ENCODE data around the gene PROCA1. TPM values are rescaled to one million over a fixed set of nuclear protein-coding genes. Genes with fewer than 3 reads are reported as not detected.

The PROCA1 gene
- total RNA-seq, 1 donor, result 0.36 TPM

DNA sequence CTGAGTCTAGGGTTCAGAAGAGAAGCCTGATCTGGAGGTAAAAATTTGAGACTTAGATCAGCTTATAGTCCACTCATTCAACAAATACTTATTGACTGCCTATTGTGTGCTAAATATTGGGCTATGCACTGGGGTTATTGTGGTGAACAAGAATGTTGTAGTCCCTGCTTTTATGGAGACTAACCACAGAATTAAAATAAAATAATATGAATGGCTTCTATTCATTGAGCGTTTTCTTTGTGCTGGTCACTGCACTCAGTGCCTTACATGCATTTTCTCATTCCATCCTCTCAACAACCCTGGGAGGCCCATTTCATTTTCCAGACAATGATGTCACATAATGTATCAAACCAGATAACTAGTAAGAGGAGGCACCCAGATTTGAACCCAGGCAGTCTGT, 21.7 kb upstream of the PROCA1 start:
- Histone ChIP-seq H4K20me1 (ENCODE audit: insufficient read depth, low read length) (no peaks in the 10 kb centered on the region), H3K79me2 (ENCODE audit: insufficient read depth, low read length) (no peaks in the 10 kb centered on the region), H3K27me3 (ENCODE audit: insufficient read depth, low read length) (no peaks in the 10 kb centered on the region), H3K9me3 (ENCODE audit: low read depth, low read length) (no peaks in the 10 kb centered on the region), H3K4me1 (ENCODE audit: insufficient read depth, low read length) (peaks cover 3% of the 10 kb centered on the region), H3K4me3 (ENCODE audit: insufficient read depth, low read length) (no peak overlapping the region), H2AFZ (ENCODE audit: low read length) (no peak overlapping the region), H3K36me3 (ENCODE audit: insufficient read depth, low read length) (no peaks in the 10 kb centered on the region), H3K4me2 (ENCODE audit: insufficient read depth, low read length) (no peak overlapping the region), H3K27ac (ENCODE audit: low read depth, low read length) (no peak overlapping the region)
- DNase-seq (ENCODE audit: insufficient read length, low spot score, missing footprints), result peak; percentile 31
- no peak for TF ChIP-seq CTCF (IDR thresholded peaks at IDR 0.05; ENCODE audit: extremely low read depth, low read depth, low read length)

- TF ChIP-seq CTCF (IDR thresholded peaks at IDR 0.05; ENCODE audit: extremely low read depth, low read depth, low read length), result no peak
- Histone ChIP-seq H2AFZ (ENCODE audit: low read length) (no peak overlapping the region), H3K36me3 (ENCODE audit: insufficient read depth, low read length) (peaks cover 1% of the 10 kb centered on the region), H3K4me2 (ENCODE audit: insufficient read depth, low read length) (no peak overlapping the region), H3K79me2 (ENCODE audit: insufficient read depth, low read length) (no peaks in the 10 kb centered on the region), H3K4me3 (ENCODE audit: insufficient read depth, low read length) (no peak overlapping the region), H4K20me1 (ENCODE audit: insufficient read depth, low read length) (peaks cover 3% of the 10 kb centered on the region), H3K27ac (ENCODE audit: low read depth, low read length) (no peak overlapping the region), H3K9me3 (ENCODE audit: low read depth, low read length) (no peaks in the 10 kb centered on the region), H3K27me3 (ENCODE audit: insufficient read depth, low read length) (no peaks in the 10 kb centered on the region), H3K4me1 (ENCODE audit: insufficient read depth, low read length) (peaks cover 20% of the 10 kb centered on the region)
- no peak for DNase-seq (ENCODE audit: insufficient read length, low spot score, missing footprints)
Measured at GRCh38 chr17:28729950-28730330, 18.3 kb upstream of the PROCA1 start.

DNA sequence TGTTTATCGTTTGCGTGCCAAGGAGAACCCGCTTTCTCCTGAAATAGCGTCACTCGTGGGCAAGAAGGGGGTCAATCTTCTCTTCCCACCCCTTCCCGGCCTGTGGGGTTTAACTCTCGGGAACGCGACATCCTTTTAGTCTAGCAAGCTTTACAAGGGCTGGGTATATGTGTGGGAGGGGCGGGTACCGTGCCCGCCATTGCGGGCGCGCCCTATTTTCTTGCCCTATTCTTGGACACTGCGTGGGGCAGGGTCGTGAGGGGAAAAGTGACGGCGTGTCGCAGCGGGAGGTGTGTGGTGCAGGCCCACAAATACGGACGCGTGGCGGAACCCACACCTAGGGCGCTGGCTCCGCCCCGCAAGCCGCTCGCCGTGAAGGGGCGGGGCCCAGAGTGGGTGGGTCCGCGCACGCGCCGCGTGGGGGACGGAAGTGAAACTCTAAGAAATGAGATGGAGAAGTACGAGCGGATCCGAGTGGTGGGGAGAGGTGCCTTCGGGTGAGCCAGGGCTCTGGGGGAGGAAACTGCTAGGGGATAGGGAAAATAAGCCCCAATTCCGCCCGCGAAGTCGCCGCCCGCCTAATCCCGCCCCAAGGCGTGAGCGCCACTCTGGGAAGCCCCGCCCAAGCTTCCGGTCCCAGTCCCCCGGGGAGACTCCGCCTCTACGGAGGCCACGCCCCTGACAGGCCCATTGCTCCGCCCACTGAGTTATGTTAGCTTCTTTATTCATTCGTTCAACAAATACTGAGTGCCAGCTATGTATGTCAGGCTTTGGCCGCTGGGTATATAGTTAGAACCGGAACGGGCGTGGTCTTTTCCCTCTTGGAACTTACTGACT, 16.9 kb upstream of the PROCA1 start, which contains the start of gene NEK8:
Gene NEK8, plus strand, starts transcription at position 425 of the 837 bp plus-strand sequence. Its CDS starts 26 bp downstream, at position 451.
- no peak for TF ChIP-seq CTCF (IDR thresholded peaks at IDR 0.05; ENCODE audit: extremely low read depth, low read depth, low read length)
- Histone ChIP-seq H3K36me3 (ENCODE audit: insufficient read depth, low read length) (peaks cover 15% of the 10 kb centered on the region), H4K20me1 (ENCODE audit: insufficient read depth, low read length) (peaks cover 13% of the 10 kb centered on the region), H3K27ac (ENCODE audit: low read depth, low read length) (peak within 1 kb of the TSS; percentile 77), H3K4me2 (ENCODE audit: insufficient read depth, low read length) (peak within 1 kb of the TSS; percentile 100), H3K9me3 (ENCODE audit: low read depth, low read length) (no peaks in the 10 kb centered on the region), H2AFZ (ENCODE audit: low read length) (peak within 1 kb of the TSS; percentile 97), H3K4me3 (ENCODE audit: insufficient read depth, low read length) (peak within 1 kb of the TSS; percentile 79), H3K79me2 (ENCODE audit: insufficient read depth, low read length) (no peaks in the 10 kb centered on the region), H3K4me1 (ENCODE audit: insufficient read depth, low read length) (peaks cover 26% of the 10 kb centered on the region), H3K27me3 (ENCODE audit: insufficient read depth, low read length) (no peaks in the 10 kb centered on the region)
- peak; percentile 98 for DNase-seq (ENCODE audit: insufficient read length, low spot score, missing footprints)

Measured in osteoblast (primary cell).